ENCODE measurements around the gene FAM83E. TPM values are rescaled to one million over a fixed set of nuclear protein-coding genes. Genes with fewer than 3 reads are reported as not detected.
A peak's percentile ranks its signal among the peaks of the same experiment; 100 is the strongest.

Gene FAM83E
- total and polyA plus RNA-seq, 2 experiments from 2014 or later, result 1.0 to 2.3 TPM

- H3K27ac Mint-ChIP-seq, result no peak overlapping the region
- peaks cover 24% of the 10 kb centered on the region for H3K27me3 Mint-ChIP-seq (ENCODE audit: insufficient read depth, low read depth, poor library complexity)
- peaks cover 16% of the 10 kb centered on the region for H3K4me1 Mint-ChIP-seq
- H3K4me3 ChIP-seq, result no peak overlapping the region
- no peaks in the 10 kb centered on the region for H4K20me1 ChIP-seq (replicated peaks; ENCODE audit: insufficient read depth)
- ATAC-seq (no peak), DNase-seq (ENCODE audit: low spot score) (no peak)
- H3K4me3 Mint-ChIP-seq, result no peak overlapping the region
- no peaks in the 10 kb centered on the region for H3K79me2 ChIP-seq (replicated peaks; ENCODE audit: insufficient read depth)
- H3K9me3 Mint-ChIP-seq, result no peaks in the 10 kb centered on the region
- H3K4me1 ChIP-seq (ENCODE audit: insufficient read depth), result peaks cover 8% of the 10 kb centered on the region; the same call in 1 of the 2 replicates
- no peaks in the 10 kb centered on the region for H3K27me3 ChIP-seq (ENCODE audit: insufficient read depth)
- H3K36me3 Mint-ChIP-seq (ENCODE audit: low read depth), result no peaks in the 10 kb centered on the region
- peak overlapping the region; percentile 52; the same call in 1 of the 2 replicates for H2AFZ ChIP-seq
- no peaks in the 10 kb centered on the region for H3K9me2 ChIP-seq (ENCODE audit: insufficient read depth)
- no peak overlapping the region for H3K4me2 ChIP-seq
- no peaks in the 10 kb centered on the region for H3F3A ChIP-seq (replicated peaks; ENCODE audit: low read depth)
- no peak for TF ChIP-seq CTCF (conservative IDR thresholded peaks at IDR 0.05; ENCODE audit: low read depth in 2 of 2)
- no peak for TF ChIP-seq POLR2AphosphoS5 (IDR thresholded peaks at IDR 0.05; ENCODE audit: low read depth)
- no peak for TF ChIP-seq ZNF462 (CRISPR knock-in tag; IDR thresholded peaks at IDR 0.05)
- no peak for TF ChIP-seq EZH2phosphoT487 (IDR thresholded peaks at IDR 0.05; ENCODE audit: unreplicated experiment)
- no peak for TF ChIP-seq CREB1 (CRISPR knock-in tag; IDR thresholded peaks at IDR 0.05; ENCODE audit: low read depth)
- TF ChIP-seq ETS1 (IDR thresholded peaks at IDR 0.05), result no peak
- no peak for TF ChIP-seq REST (IDR thresholded peaks at IDR 0.05; ENCODE audit: unreplicated experiment)
- no peak for TF ChIP-seq ZNF114 (CRISPR knock-in tag; IDR thresholded peaks at IDR 0.05)
- no peak for TF ChIP-seq ZNF331 (CRISPR knock-in tag; IDR thresholded peaks at IDR 0.05; ENCODE audit: low read depth)
- TF ChIP-seq EZH2 (IDR thresholded peaks at IDR 0.05; ENCODE audit: low read depth, unreplicated experiment), result no peak
- no peak for TF ChIP-seq JUNB (IDR thresholded peaks at IDR 0.05; ENCODE audit: unreplicated experiment)
- no peaks in the 10 kb centered on the region for H3K36me3 ChIP-seq (ENCODE audit: insufficient read depth)
- no peak overlapping the region for H3K27ac ChIP-seq (ENCODE audit: low read depth)
These were observed 38.8 kb downstream of the FAM83E start for GRCh38 chr19:48575931-48576622.
